Panc1 (cell line): ENCODE results near the gene ERICH4.

Source experiments
- CTCF ChIP-seq: fragments of 450-650 bp; IDR thresholded peaks from 2 replicates; pipeline ENCODE4 v1.5.1; 2017; ENCODE audit warnings: mild to moderate bottlenecking
- REST ChIP-seq, 2 experiments: IDR thresholded peaks; 2 replicates each; pipeline ENCODE4 v1.6.1; 2011 to 2012; ENCODE audit warnings: low read depth in 2 of 2, control low read depth in 1 of 2, low read length in 1 of 2, mild to moderate bottlenecking in 1 of 2, moderate library complexity in 1 of 2; ENCODE audit not compliant: insufficient read depth in 1 of 2

- no peak for TF ChIP-seq CTCF
- TF ChIP-seq REST (IDR thresholded peaks at IDR 0.05; ENCODE audit: insufficient read depth in 1 of 2, low read depth in 2 of 2, low read length in 1 of 2) = no peak
These were observed 13.5 kb downstream of the ERICH4 start for GRCh38 chr19:41456342-41456918.
